Measurements from ENCODE around the gene FCER2. TPM values are rescaled to one million over a fixed set of nuclear protein-coding genes. Genes with fewer than 3 reads are reported as not detected.

Gene FCER2
- total and polyA plus RNA-seq, 2 of the 13 experiments (the other 11 are each of a cell fraction or from before 2014, with no cell fraction given), result not detected

GRCh38 chr19:7680606-7681339, 21.2 kb downstream of the FCER2 start, which contains the start of gene TRAPPC5 (continued):
- TF ChIP-seq TRAFD1 (CRISPR knock-in tag; IDR thresholded peaks at IDR 0.05; ENCODE audit: borderline replicate concordance) (no peak), CENPBD1 (CRISPR knock-in tag; IDR thresholded peaks at IDR 0.05; ENCODE audit: borderline replicate concordance, low read depth) (no peak), NFYC (CRISPR knock-in tag; IDR thresholded peaks at IDR 0.05) (no peak), ZNF441 (CRISPR knock-in tag; IDR thresholded peaks at IDR 0.05; ENCODE audit: borderline replicate concordance) (no peak), ATRX (CRISPR knock-in tag; IDR thresholded peaks at IDR 0.05; ENCODE audit: borderline replicate concordance) (no peak), ZNF569 (CRISPR knock-in tag; IDR thresholded peaks at IDR 0.05; ENCODE audit: borderline replicate concordance) (no peak), KMT2A (CRISPR knock-in tag; IDR thresholded peaks at IDR 0.05) (no peak), ZNF20 (CRISPR knock-in tag; IDR thresholded peaks at IDR 0.05) (no peak), CCDC6 (CRISPR knock-in tag; IDR thresholded peaks at IDR 0.05) (no peak), RERE (CRISPR knock-in tag; IDR thresholded peaks at IDR 0.05; ENCODE audit: low read depth) (no peak), BCL3 (CRISPR knock-in tag; IDR thresholded peaks at IDR 0.05) (peak; percentile 13; the same call in 1 of the 2 replicates), POLR2A (IDR thresholded peaks at IDR 0.05; ENCODE audit: insufficient read depth in 1 of 2, low read depth in 2 of 2, low read length in 2 of 2) (peak in 1 of 2 experiments; percentile 84; a peak in 2 of 4 replicates), ZNF34 (CRISPR knock-in tag; IDR thresholded peaks at IDR 0.05; ENCODE audit: borderline replicate concordance) (no peak), FLYWCH1 (CRISPR knock-in tag; IDR thresholded peaks at IDR 0.05) (no peak), MTF2 (CRISPR knock-in tag; IDR thresholded peaks at IDR 0.05; ENCODE audit: borderline replicate concordance) (no peak), ZSCAN22 (CRISPR knock-in tag; IDR thresholded peaks at IDR 0.05) (no peak), THAP7 (CRISPR knock-in tag; IDR thresholded peaks at IDR 0.05) (0 out of 2 replicates have a peak, but pooled peaks have one; percentile 15), SMC3 (IDR thresholded peaks at IDR 0.05; ENCODE audit: low read length) (no peak; the same call in 1 of the 2 replicates), KAT7 (CRISPR knock-in tag; IDR thresholded peaks at IDR 0.05; ENCODE audit: borderline replicate concordance) (no peak), FOXC1 (CRISPR knock-in tag; IDR thresholded peaks at IDR 0.05; ENCODE audit: borderline replicate concordance) (no peak; the same call in 1 of the 2 replicates)
